Measurements from ENCODE around the gene LRRC46. TPM values are rescaled to one million over a fixed set of nuclear protein-coding genes. Genes with fewer than 3 reads are reported as not detected.

LRRC46 gene
- total RNA-seq, 6 experiments from 2014 or later, result 0.41 to 1.1 (median 0.83) TPM

DNA sequence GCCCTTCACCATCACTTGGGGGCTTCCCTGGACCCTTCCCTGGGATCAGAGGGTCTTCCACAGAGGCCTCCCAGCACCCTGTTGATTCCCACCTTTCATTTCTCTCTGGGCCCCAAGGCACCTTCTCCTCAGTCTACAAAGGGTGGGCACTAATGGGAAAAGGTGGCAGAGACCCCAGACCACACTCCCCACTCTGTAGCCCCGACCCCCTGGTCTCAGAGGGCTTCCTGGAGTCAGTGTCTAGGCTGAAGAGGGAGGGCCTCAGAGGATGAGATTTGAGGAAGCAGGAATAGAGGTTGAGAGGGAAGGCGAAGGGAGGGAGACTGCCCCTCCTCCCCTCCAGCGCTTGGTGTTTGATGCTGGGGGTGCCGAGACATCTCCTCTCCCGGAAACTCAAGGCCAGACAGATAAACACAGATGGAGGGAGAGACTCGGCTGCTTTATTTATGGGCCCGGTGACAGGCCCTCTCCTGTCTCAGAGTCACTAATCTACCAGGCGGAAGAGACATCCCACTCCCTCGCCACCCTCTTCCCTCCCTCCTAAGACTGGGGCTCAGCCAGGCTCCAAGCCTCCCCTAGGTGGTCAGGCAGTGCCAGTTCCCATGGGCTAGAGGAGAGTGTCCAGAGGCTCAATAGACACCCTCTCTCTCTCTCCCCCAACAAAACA lies 46.0 kb downstream of the LRRC46 start:
- Mint-ChIP-seq H3K27ac (peak overlapping the region; percentile 50; the same call in 1 of the 2 replicates), H3K4me3 (no peak overlapping the region), H3K9me3 (no peaks in the 10 kb centered on the region), H3K4me1 (ENCODE audit: low read depth) (peaks cover 55% of the 10 kb centered on the region), H3K36me3 (ENCODE audit: low read depth) (no peaks in the 10 kb centered on the region), H3K27me3 (ENCODE audit: insufficient read depth) (peaks cover 8% of the 10 kb centered on the region; the same call in 1 of the 2 replicates)
- TF ChIP-seq, protein P1, sequence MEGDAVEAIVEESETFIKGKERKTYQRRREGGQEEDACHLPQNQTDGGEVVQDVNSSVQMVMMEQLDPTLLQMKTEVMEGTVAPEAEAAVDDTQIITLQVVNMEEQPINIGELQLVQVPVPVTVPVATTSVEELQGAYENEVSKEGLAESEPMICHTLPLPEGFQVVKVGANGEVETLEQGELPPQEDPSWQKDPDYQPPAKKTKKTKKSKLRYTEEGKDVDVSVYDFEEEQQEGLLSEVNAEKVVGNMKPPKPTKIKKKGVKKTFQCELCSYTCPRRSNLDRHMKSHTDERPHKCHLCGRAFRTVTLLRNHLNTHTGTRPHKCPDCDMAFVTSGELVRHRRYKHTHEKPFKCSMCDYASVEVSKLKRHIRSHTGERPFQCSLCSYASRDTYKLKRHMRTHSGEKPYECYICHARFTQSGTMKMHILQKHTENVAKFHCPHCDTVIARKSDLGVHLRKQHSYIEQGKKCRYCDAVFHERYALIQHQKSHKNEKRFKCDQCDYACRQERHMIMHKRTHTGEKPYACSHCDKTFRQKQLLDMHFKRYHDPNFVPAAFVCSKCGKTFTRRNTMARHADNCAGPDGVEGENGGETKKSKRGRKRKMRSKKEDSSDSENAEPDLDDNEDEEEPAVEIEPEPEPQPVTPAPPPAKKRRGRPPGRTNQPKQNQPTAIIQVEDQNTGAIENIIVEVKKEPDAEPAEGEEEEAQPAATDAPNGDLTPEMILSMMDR (IDR thresholded peaks at IDR 0.05), result no peak
- no peak for DNase-seq

DNA sequence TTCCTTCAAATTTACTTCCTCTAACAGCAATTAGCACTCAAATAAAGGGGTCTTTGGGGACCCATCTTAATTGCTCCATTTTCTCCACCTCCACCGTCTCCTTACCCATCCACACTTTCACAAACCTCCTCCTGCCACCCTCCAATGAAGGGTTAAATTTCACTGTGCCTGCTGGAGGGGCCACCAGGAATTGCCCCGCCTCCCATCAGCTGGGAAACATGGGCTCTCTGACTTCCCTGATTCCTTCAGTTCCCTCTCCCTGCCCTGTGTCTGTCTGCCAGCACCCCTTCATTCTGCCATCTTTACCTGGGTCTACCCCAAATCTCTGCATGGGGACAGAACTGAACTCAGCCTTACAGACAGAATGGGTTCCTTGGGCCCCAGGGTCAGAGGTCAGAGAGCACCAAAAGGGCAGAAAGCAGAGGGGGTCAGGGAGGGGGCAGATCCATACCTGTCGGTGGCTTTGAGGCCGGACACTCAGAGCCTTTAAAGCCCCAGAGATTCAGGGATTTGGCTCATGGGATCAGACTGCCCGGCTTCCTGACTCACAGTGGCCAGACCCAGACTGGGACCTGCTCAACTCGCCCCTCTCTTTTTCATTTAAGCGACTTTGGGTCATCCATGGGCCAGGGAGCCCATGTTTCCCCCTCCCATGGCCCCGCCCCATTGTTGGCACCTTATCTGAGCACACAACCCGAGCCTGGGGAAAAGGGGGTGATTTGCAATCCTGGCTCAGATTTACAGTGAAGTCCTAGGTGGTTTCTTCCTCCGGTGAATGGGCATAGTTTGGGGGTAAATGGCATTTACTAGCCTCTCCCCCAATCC lies 46.9 kb downstream of the LRRC46 start:
- Mint-ChIP-seq H3K36me3 (ENCODE audit: low read depth) (no peaks in the 10 kb centered on the region), H3K27ac (peak overlapping the region; percentile 52), H3K27me3 (ENCODE audit: insufficient read depth) (peaks cover 6% of the 10 kb centered on the region; the same call in 1 of the 2 replicates), H3K9me3 (no peaks in the 10 kb centered on the region), H3K4me3 (peak overlapping the region; percentile 10; the same call in 1 of the 2 replicates), H3K4me1 (ENCODE audit: low read depth) (peaks cover 59% of the 10 kb centered on the region)
- TF ChIP-seq, protein P1 (IDR thresholded peaks at IDR 0.05), result no peak
- DNase-seq, result no peak

DNA sequence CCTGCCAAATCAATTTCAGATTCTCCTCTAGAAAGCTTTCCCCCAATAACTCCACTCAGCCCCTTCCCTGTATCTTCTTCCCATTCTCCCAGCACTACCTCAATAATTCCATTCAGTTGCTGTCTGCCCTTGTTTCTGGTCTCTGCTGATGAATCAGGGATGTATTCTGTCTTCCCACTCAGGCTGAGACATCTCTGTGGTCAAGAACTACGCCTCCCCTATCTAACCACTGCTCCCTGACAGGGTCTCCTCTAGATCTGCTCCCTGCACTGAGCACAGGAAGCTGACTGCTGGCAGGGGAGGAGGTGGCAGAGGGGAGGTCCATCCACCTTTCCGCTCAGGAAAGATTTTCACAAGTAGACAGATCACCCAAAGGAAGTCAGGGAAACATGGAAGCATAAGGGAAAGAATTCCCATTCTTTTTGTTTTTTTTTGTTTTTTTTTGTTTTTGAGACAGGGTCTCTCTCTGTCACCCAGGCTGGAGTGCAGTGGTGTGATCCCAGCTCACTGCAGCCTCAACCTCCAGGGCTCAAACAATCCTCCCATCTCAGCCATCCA lies 47.6 kb downstream of the LRRC46 start:
- peak overlapping the region; percentile 10; the same call in 1 of the 2 replicates for H3K4me3 Mint-ChIP-seq
- H3K27ac Mint-ChIP-seq, result peak overlapping the region; percentile 52
- H3K4me1 Mint-ChIP-seq (ENCODE audit: low read depth), result peaks cover 61% of the 10 kb centered on the region
- H3K27me3 Mint-ChIP-seq (ENCODE audit: insufficient read depth), result peaks cover 6% of the 10 kb centered on the region; the same call in 1 of the 2 replicates
- TF ChIP-seq, protein P1 (IDR thresholded peaks at IDR 0.05), result no peak
- H3K36me3 Mint-ChIP-seq (ENCODE audit: low read depth), result no peaks in the 10 kb centered on the region
- DNase-seq, result peak; percentile 53
- no peaks in the 10 kb centered on the region for H3K9me3 Mint-ChIP-seq

DNA sequence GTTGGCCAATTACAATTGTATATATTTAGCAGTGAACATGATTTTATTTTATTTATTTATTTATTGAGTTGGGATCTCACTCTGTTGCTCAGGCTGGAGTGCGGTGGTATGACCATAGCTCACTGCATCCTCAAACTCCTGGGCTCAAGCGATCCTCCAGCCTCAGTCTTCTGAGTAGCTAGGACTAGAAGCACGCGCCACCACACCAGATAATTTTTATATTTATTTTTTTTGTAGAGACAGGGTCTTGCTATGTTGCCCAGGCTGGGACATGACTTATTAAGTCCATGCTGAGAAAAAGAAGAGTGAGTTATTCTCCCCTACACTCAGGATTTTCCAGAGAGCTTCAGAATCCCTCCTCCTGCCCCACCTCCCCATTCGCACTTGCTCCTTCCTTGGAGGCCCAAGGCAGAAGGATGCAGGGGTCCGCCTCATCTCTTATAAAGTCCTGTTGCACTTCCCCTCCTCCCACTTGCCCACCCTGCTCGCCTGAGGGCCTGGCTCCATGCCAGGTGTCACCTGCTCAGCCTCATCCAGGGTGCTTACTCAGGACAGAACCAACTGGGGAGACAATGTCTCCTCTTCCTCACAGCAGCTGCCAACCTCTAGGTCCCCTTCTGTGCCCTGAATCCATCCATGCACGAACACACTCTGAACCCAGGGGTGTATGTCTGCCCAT lies 48.4 kb downstream of the LRRC46 start:
- Mint-ChIP-seq H3K36me3 (ENCODE audit: low read depth) (no peaks in the 10 kb centered on the region), H3K4me1 (ENCODE audit: low read depth) (peaks cover 55% of the 10 kb centered on the region), H3K9me3 (no peaks in the 10 kb centered on the region), H3K27me3 (ENCODE audit: insufficient read depth) (peaks cover 4% of the 10 kb centered on the region; the same call in 1 of the 2 replicates), H3K27ac (no peak overlapping the region), H3K4me3 (no peak overlapping the region)
- TF ChIP-seq, protein P1 (IDR thresholded peaks at IDR 0.05), result no peak
- DNase-seq, result no peak

DNA sequence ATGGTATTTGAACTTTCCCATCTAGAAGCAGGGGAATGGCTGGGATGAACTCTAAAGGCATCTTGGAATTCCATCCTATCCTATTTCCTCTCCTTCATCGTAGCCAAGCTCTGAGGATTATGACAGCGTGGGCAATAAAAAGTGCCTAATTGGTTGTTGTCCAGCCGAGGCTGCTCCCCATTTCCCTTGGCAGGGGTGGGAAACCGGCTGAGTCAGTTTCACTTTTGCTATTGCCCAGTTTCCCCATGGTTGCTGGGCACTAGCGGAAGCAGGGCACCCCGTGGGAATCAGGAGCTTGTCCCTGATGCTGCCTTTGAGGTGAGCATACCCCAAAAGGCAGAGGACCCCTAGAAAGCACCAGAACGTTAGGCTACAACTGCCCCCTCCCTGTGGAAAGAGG lies 50.8 kb downstream of the LRRC46 start:
- TF ChIP-seq, protein P1 (IDR thresholded peaks at IDR 0.05), result no peak
- Mint-ChIP-seq H3K27ac (peak overlapping the region; percentile 49; the same call in 1 of the 2 replicates), H3K4me1 (ENCODE audit: low read depth) (peaks cover 43% of the 10 kb centered on the region), H3K9me3 (no peaks in the 10 kb centered on the region), H3K4me3 (peak overlapping the region; percentile 49; the same call in 1 of the 2 replicates), H3K36me3 (ENCODE audit: low read depth) (no peaks in the 10 kb centered on the region), H3K27me3 (ENCODE audit: insufficient read depth) (peaks cover 4% of the 10 kb centered on the region; the same call in 1 of the 2 replicates)
- DNase-seq, result peak; percentile 50

Measured in HFFc6 (cell line).